DOHH2 (cell line): ENCODE measurements around the gene MED29.

Experiments
- CTCF ChIP-seq: fragments of 200-600 bp; sonication (generic); IDR thresholded peaks from one replicate; pipeline ENCODE4 v1.5.1; 2014; ENCODE audit warnings: antibody characterized with exemption, mild to moderate bottlenecking, low read depth, low read length; ENCODE audit not compliant: poor library complexity, severe bottlenecking
- EZH2phosphoT487 ChIP-seq: fragments of 200-600 bp; sonication (generic); IDR thresholded peaks from 2 replicates; pipeline ENCODE4 v1.6.1; 2017; ENCODE audit warnings: borderline replicate concordance, mild to moderate bottlenecking, antibody characterized with exemption, low read length, moderate library complexity, mixed read lengths

- TF ChIP-seq EZH2phosphoT487 (no peak), CTCF (no peak)
Measured at GRCh38 chr19:39449116-39449797, 58.1 kb downstream of the MED29 start.
